ENCODE data around the gene USP6NL. TPM values are rescaled to one million over a fixed set of nuclear protein-coding genes. Genes with fewer than 3 reads are reported as not detected.

The USP6NL gene
- total and polyA plus RNA-seq, 2 of the 8 experiments (the other 6 are each of a cell fraction or from before 2014, with no cell fraction given): 10.9 to 28.8 TPM

DNA sequence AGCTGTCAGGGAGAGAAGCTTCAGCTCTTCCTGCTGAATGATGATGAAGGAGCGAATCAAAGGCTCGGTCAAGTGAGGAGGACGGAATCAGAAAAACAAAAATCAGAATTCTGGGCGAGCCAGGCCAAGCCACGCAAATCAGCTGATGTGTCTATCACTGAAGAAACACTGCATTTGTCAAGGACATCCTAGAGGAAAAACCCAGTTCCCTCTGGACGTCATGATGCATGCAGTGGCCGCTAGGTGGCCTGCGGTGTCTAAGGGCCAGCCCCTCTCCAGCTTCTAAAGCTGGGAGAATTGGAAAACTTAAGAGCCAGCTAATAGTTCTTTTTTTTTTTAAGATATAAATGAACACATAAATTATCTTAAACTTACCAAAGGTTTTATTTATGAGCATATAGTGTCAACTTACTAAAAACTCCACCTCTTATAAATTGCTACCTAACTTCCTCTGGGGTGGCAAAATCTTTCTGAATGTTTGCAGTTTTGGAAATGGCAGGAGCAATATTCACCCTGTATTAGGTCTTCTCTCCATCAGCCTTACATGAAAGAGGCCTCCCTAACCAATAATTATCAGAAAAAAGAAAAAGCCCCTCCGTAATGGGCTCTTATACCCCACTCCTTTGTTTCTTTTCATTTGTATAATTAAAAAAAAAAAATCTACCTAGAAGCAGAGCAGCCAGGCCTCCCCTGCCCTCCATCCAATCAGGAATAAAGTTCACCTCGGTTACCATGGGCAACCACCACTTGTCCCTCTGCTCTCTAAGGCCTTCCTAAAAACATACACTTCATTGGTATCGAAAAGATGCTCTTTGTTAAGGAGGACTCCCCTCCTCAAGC, 186.8 kb downstream of the USP6NL start:
- no peak overlapping the region for H3K18ac ChIP-seq (ENCODE audit: extremely low read depth, low read length)
- no peak overlapping the region for H4K91ac ChIP-seq (replicated peaks; ENCODE audit: insufficient read length, low read length)
- H3K56ac ChIP-seq (replicated peaks; ENCODE audit: insufficient read length, low read depth, low read length): no peak overlapping the region
- H3K9me3 ChIP-seq (ENCODE audit: insufficient read depth in 2 of 2, low read depth in 1 of 2, low read length in 1 of 2): peaks cover 0 to 4% of the 10 kb centered on the region in 2 experiments; a peak in 1 of 4 replicates
- no peaks in the 10 kb centered on the region for H3K27me3 ChIP-seq (replicated peaks in 1 of 4; ENCODE audit: control insufficient read depth in 3 of 4, extremely low read depth in 1 of 4, insufficient read depth in 3 of 4, low read length in 3 of 4)
- H3K4me2 ChIP-seq (ENCODE audit: insufficient read depth in 1 of 2, low read depth in 2 of 2, low read length in 2 of 2): no peak overlapping the region
- no peak overlapping the region for H3K9ac ChIP-seq (replicated peaks in 1 of 4; ENCODE audit: extremely low read depth in 1 of 4, low read depth in 3 of 4, low read length in 3 of 4)
- H3K79me2 ChIP-seq (ENCODE audit: control insufficient read depth in 1 of 2, insufficient read depth in 2 of 2, low read length in 2 of 2): no peaks in the 10 kb centered on the region
- no peaks in the 10 kb centered on the region for H3K23me2 ChIP-seq (ENCODE audit: low read depth, low read length)
- TF ChIP-seq RAD21 (IDR thresholded peaks at IDR 0.05 in 1 of 2, conservative IDR thresholded peaks at IDR 0.05 in 1 of 2; ENCODE audit: low read depth in 2 of 2, low read length in 2 of 2) (peak; percentile 64 to 81), CTCF (IDR thresholded peaks at IDR 0.05; ENCODE audit: control extremely low read depth in 1 of 3, insufficient read depth in 1 of 3, low read depth in 1 of 3, low read length in 3 of 3) (peak; percentile 86 to 92 (median 91)), CREB1 (IDR thresholded peaks at IDR 0.05) (peak; percentile 86), SRF (IDR thresholded peaks at IDR 0.05; ENCODE audit: low read depth, low read length) (no peak), KDM1A (IDR thresholded peaks at IDR 0.05; ENCODE audit: borderline replicate concordance, low read length) (no peak), RNF2 (IDR thresholded peaks at IDR 0.05; ENCODE audit: borderline replicate concordance, low read depth, low read length, missing control alignments, poor library complexity, severe bottlenecking) (no peak), RFX5 (IDR thresholded peaks at IDR 0.05; ENCODE audit: borderline replicate concordance, low read depth, low read length) (0 out of 2 replicates have a peak, but pooled peaks have one; percentile 34)
- H4K8ac ChIP-seq (ENCODE audit: extremely low read depth, insufficient read depth, low read length): no peak overlapping the region
- no peaks in the 10 kb centered on the region for H3K36me3 ChIP-seq (ENCODE audit: control insufficient read depth in 2 of 4, insufficient read depth in 4 of 4, low read length in 3 of 4)
- H4K5ac ChIP-seq (ENCODE audit: insufficient read length, low read depth, low read length): no peak overlapping the region
- no peak overlapping the region for H2BK120ac ChIP-seq (replicated peaks; ENCODE audit: low read depth, low read length)
- H2BK15ac ChIP-seq (ENCODE audit: low read length): no peak overlapping the region; the same call in 1 of the 2 replicates
- no peaks in the 10 kb centered on the region for H4K20me1 ChIP-seq (replicated peaks in 1 of 2; ENCODE audit: control insufficient read depth in 1 of 2, insufficient read depth in 2 of 2, low read length in 2 of 2)
- H3K4me1 ChIP-seq (replicated peaks in 1 of 4; ENCODE audit: control insufficient read depth in 3 of 4, insufficient read depth in 4 of 4, low read length in 3 of 4): no peaks in the 10 kb centered on the region
- no peak overlapping the region for H2AFZ ChIP-seq (ENCODE audit: low read length)
- no peak overlapping the region for H3K4me3 ChIP-seq (ENCODE audit: extremely low read depth in 1 of 4, insufficient read depth in 2 of 4, low read depth in 3 of 4, low read length in 4 of 4)
- no peak for FAIRE-seq
- H3K4ac ChIP-seq (replicated peaks; ENCODE audit: insufficient read length, low read depth, low read length): no peak overlapping the region
- H3K79me1 ChIP-seq (ENCODE audit: low read depth, low read length): no peaks in the 10 kb centered on the region
- H3K14ac ChIP-seq (ENCODE audit: insufficient read length): no peak overlapping the region
- ChIA-PET POLR2A (ENCODE audit: partially characterized antibody) (no interaction called here), CTCF (ENCODE audit: partially characterized antibody) (interaction anchor here (0.6 to 3.2 kb wide), 38 partner anchors 10 to 1154 kb away, joined by 3 to 36 read pairs (median 4); no protein-coding TSS in a partner anchor)
- no peak overlapping the region for H2BK12ac ChIP-seq (ENCODE audit: low read depth, low read length)
- no peak overlapping the region for H2BK20ac ChIP-seq (ENCODE audit: low read length)
- no peak overlapping the region for H2AK5ac ChIP-seq (ENCODE audit: low read depth, low read length)
- no peak overlapping the region for H3K27ac ChIP-seq (ENCODE audit: low read depth, low read length)
- DNase-seq (ENCODE audit: low read depth in 1 of 2, low spot score in 2 of 2): peak in 1 of 2 experiments; percentile 73
- H3K23ac ChIP-seq (ENCODE audit: insufficient read length): no peak overlapping the region
- WGBS, 2 experiments (ENCODE audit: extremely low coverage in 1 of 2, insufficient coverage in 1 of 2, insufficient read length in 1 of 2, insufficient replicate concordance in 2 of 2, low coverage in 1 of 2, low lambda C conversion rate in 2 of 2, missing lambda C conversion rate in 1 of 2): 30% methylated on average over 11 of the region's 11 CpGs; no CpG with 5 or more reads in 1 of the 2 experiments
- no peak overlapping the region for H2BK5ac ChIP-seq (ENCODE audit: low read depth, low read length)
